HepG2 (cell line): ENCODE results near the gene TAF4B. TPM values are rescaled to one million over a fixed set of nuclear protein-coding genes. Genes with fewer than 3 reads are reported as not detected.

Experiments used
- ATAC-seq: fragments of 200-7000 bp; cut with Tn5 transposase; 3 replicates; pipeline ENCODE4 v1.9.1; 2020; ENCODE audit warnings: mild to moderate bottlenecking, moderate library complexity
- BruUV-seq: library from RNA; stranded (reverse); fragments of 400-500 nt; replicated peaks from 2 replicates; lab custom pipeline; 2021; lab: Mats Ljungman, UMichigan
- CTCF ChIA-PET: fragments of 300-600 bp; formaldehyde crosslinking; extraction: SDS; loops from one replicate; lab custom pipeline; 2021; ENCODE audit warnings: low total read pairs, inconsistent platforms, low intra/inter-chr PET ratio; lab: Yijun Ruan, JAX
- POLR2A ChIA-PET: fragments of 350-600 bp; sonication (Branson Sonifier 250); formaldehyde crosslinking; loops from one replicate; lab custom pipeline; 2020; ENCODE audit warnings: antibody characterized with exemption, inconsistent platforms; lab: Yijun Ruan, JAX
- DNase-seq: peaks from one replicate; pipeline ENCODE4 v3.0.0-alpha.2; 2015; ENCODE audit warnings: low spot score
- FAIRE-seq: peaks from 3 replicates; lab custom pipeline; 2011; peaks lifted over from hg19 to GRCh38; lab: Jason Lieb, UNC
- H2AFZ ChIP-seq: one replicate; pipeline ENCODE4 v1.6.1; 2011; ENCODE audit warnings: low read length, inconsistent platforms
- H3K27ac ChIP-seq: fragments of 300-600 bp; 3 replicates; pipeline ENCODE4 v1.8.0; 2011; ENCODE audit warnings: mixed run types, mild to moderate bottlenecking, mixed read lengths, low read length, inconsistent platforms; ENCODE audit not compliant: insufficient read depth; ENCODE audit errors: extremely low read length
- H3K27me3 ChIP-seq, 2 experiments: fragments of 200-600 bp in 1 of 2; 2 replicates in 1 of 2; 3 replicates in 1 of 2; pipeline versions ENCODE4 v1.6.0 to v1.8.0; 2011; ENCODE audit warnings: low read length in 2 of 2, mild to moderate bottlenecking in 2 of 2, moderate library complexity in 2 of 2, inconsistent platforms in 1 of 2; ENCODE audit not compliant: insufficient read depth in 2 of 2, control insufficient read depth in 1 of 2
- H3K36me3 ChIP-seq, 2 experiments: fragments of 200-600 bp in 1 of 2; replicated peaks in 1 of 2; 2 replicates in 1 of 2; 3 replicates in 1 of 2; pipeline versions ENCODE4 v1.5.1 to v1.8.0; 2011; ENCODE audit warnings: low read length in 2 of 2, inconsistent platforms in 1 of 2; ENCODE audit not compliant: insufficient read depth in 2 of 2, control insufficient read depth in 1 of 2
- H3K4me1 ChIP-seq: 2 replicates; pipeline ENCODE4 v1.5.1; 2012; ENCODE audit warnings: low read length, inconsistent platforms; ENCODE audit not compliant: insufficient read depth
- H3K4me2 ChIP-seq: 2 replicates; pipeline ENCODE4 v1.6.0; 2011; ENCODE audit warnings: low read depth, low read length, inconsistent platforms
- H3K4me3 ChIP-seq, 3 experiments: fragments of 200-600 bp in 1 of 3; sonication (generic), shearing (Covaris generic) in 1 of 3; replicated peaks in 1 of 3; 2 replicates each; pipeline ENCODE4 v1.5.1; 2011 to 2016; ENCODE audit warnings: low read length in 3 of 3, inconsistent platforms in 2 of 3, low read depth in 2 of 3, mild to moderate bottlenecking in 2 of 3, control low read depth in 1 of 3, mixed read lengths in 1 of 3; ENCODE audit not compliant: insufficient read depth in 1 of 3
- H3K79me2 ChIP-seq: one replicate; pipeline ENCODE4 v1.6.1; 2011; ENCODE audit warnings: low read length, inconsistent platforms; ENCODE audit not compliant: insufficient read depth
- H3K9ac ChIP-seq: 2 replicates; pipeline ENCODE4 v1.6.0; 2011; ENCODE audit warnings: mild to moderate bottlenecking, low read depth, low read length, inconsistent platforms; ENCODE audit not compliant: insufficient read depth
- H3K9me3 ChIP-seq: 2 replicates; pipeline ENCODE4 v1.5.1; 2012; ENCODE audit warnings: mild to moderate bottlenecking, low read length
- H4K20me1 ChIP-seq: 2 replicates; pipeline ENCODE4 v1.6.0; 2011; ENCODE audit warnings: inconsistent platforms, mild to moderate bottlenecking, low read length, moderate library complexity; ENCODE audit not compliant: insufficient read depth
- HOXA9 ChIP-seq: sonication (generic); formaldehyde crosslinking; IDR thresholded peaks from 2 replicates; pipeline ENCODE4 v1.8.1; 2022; ENCODE audit warnings: missing genetic modification reagents, mild to moderate bottlenecking, moderate library complexity, borderline replicate concordance
- KDM3A ChIP-seq: IDR thresholded peaks from 2 replicates; pipeline ENCODE4 v1.6.1; 2018; ENCODE audit warnings: low read depth, missing compliant biosample characterization
- ZNF510 ChIP-seq: sonication (generic); formaldehyde crosslinking; IDR thresholded peaks from 2 replicates; pipeline ENCODE4 v1.4.0; 2020; ENCODE audit warnings: low read depth, mild to moderate bottlenecking, missing genetic modification reagents
- WGBS: methylation state at CpG from one replicate; pipeline ENCODE4 v1.1.6; 2017; ENCODE audit warnings: low lambda C conversion rate; 5-methylcytosine and 5-hydroxymethylcytosine counted together
- in situ Hi-C: cut with HindIII; loops from 2 replicates; pipeline ENCODE4 v1.10.0; 2017; ENCODE audit warnings: low pct_unique_long_range_greater_than_20kb; ENCODE audit not compliant: extremely low pct_ligation_motif_present
- intact Hi-C: fragments of 100-400 bp; cut with micrococcal nuclease; formaldehyde crosslinking; loops from one replicate; pipeline ENCODE4 v1.10.0; 2022; ENCODE audit not compliant: unreplicated experiment
- polyA plus RNA-seq, 8 experiments: library from polyadenylated mRNA; depleted of rRNA in 3 of 8; stranded (reverse) in 7 of 8; unstranded in 1 of 8; fragments of >200 nt; fragmentation: Illumina TruSeq in 4 of 8; extraction: Trizol in 4 of 8; gene quantifications; 2 replicates each; pipeline versions ENCODE4 v1.2.1 to v1.2.3, GENCODE V29; 2011 to 2016; ENCODE audit warnings: low read depth in 4 of 8, missing spikeins in 1 of 8, mixed read lengths in 1 of 8; ENCODE audit not compliant: insufficient read depth in 1 of 8
- total RNA-seq, 5 experiments: library from RNA; depleted of rRNA; stranded (reverse); fragments of >200 nt; fragmentation: Illumina TruSeq; extraction: Trizol; gene quantifications; 2 replicates each; pipeline ENCODE4 v1.2.3, GENCODE V29; 2016; ENCODE audit warnings: low read depth in 1 of 5
- TF ChIP-seq, protein P1 (sequence below): sonication (generic); formaldehyde crosslinking; IDR thresholded peaks from 2 replicates; pipeline ENCODE4; 2020; ENCODE audit warnings: missing genetic modification reagents, mild to moderate bottlenecking, borderline replicate concordance
- TF ChIP-seq, protein P2 (sequence below): IDR thresholded peaks from 2 replicates; pipeline ENCODE4 v1.6.1; 2012; ENCODE audit warnings: inconsistent platforms
- TF ChIP-seq, protein P3 (sequence below): sonication (generic); formaldehyde crosslinking; conservative IDR thresholded peaks from 2 replicates; pipeline ENCODE4 v1.4.0; 2020; ENCODE audit warnings: mild to moderate bottlenecking, missing genetic modification reagents, moderate library complexity

TAF4B gene
- total and polyA plus RNA-seq, 2 of the 13 experiments (the other 11 are each of a cell fraction or from before 2014, with no cell fraction given): 2.2 to 3.8 TPM

DNA sequence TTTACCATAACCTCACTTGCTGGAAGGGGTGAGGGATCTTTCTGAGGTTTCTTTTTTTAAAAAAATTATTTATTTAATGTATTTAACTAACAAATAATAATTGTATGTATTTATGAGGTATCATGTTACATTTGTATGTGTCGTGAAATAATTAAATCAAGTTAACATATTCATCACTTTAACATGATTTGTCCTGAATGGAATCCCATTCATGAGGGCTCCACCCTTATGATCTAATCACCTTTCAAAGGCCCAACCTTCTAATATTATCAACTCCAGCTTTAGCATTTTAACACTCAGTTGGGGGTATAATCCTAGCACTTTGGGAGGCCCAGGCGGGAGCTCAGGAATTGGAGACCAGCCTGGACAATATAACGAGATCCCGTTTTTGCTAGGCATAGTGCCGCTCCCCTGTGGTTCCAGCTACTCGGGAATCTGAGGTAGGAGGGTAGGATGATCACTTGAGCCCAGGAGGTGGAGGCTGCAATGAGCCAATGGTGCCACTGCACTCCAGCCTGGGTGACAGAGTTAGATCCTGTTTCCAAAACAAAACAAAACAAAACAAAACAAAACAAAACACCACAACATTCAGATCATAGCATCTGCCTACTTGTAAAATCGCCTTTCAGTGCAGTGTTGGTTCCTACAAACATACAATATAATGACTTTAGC is 1.1 kb upstream of the TAF4B start:
- Histone ChIP-seq H3K4me2 (peak overlapping the region; percentile 73), H3K4me1 (peaks cover 22% of the 10 kb centered on the region), H3K36me3 (no peaks in the 10 kb centered on the region), H3K79me2 (peaks cover 2% of the 10 kb centered on the region), H4K20me1 (no peaks in the 10 kb centered on the region; the same call in 1 of the 2 replicates), H3K4me3 (no peak overlapping the region), H2AFZ (no peak overlapping the region), H3K9me3 (no peaks in the 10 kb centered on the region), H3K9ac (no peak overlapping the region), H3K27me3 (peaks cover 0 to 8% of the 10 kb centered on the region in 2 experiments; a peak in 2 of 5 replicates), H3K27ac (no peak overlapping the region)
- no peak for FAIRE-seq
- 22% methylated on average over 7 of the region's 7 CpGs for WGBS
- intact Hi-C loops: no loop called here
- ATAC-seq: no peak
- no TSS peak for BruUV-seq
- CTCF ChIA-PET: no interaction called here
- TF ChIP-seq, protein P1, sequence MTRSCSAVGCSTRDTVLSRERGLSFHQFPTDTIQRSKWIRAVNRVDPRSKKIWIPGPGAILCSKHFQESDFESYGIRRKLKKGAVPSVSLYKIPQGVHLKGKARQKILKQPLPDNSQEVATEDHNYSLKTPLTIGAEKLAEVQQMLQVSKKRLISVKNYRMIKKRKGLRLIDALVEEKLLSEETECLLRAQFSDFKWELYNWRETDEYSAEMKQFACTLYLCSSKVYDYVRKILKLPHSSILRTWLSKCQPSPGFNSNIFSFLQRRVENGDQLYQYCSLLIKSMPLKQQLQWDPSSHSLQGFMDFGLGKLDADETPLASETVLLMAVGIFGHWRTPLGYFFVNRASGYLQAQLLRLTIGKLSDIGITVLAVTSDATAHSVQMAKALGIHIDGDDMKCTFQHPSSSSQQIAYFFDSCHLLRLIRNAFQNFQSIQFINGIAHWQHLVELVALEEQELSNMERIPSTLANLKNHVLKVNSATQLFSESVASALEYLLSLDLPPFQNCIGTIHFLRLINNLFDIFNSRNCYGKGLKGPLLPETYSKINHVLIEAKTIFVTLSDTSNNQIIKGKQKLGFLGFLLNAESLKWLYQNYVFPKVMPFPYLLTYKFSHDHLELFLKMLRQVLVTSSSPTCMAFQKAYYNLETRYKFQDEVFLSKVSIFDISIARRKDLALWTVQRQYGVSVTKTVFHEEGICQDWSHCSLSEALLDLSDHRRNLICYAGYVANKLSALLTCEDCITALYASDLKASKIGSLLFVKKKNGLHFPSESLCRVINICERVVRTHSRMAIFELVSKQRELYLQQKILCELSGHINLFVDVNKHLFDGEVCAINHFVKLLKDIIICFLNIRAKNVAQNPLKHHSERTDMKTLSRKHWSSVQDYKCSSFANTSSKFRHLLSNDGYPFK (CRISPR knock-in tag): no peak
- TF ChIP-seq ZNF510 (CRISPR knock-in tag): no peak
- TF ChIP-seq, protein P2, sequence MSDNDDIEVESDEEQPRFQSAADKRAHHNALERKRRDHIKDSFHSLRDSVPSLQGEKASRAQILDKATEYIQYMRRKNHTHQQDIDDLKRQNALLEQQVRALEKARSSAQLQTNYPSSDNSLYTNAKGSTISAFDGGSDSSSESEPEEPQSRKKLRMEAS: no peak
- TF ChIP-seq, protein P3, sequence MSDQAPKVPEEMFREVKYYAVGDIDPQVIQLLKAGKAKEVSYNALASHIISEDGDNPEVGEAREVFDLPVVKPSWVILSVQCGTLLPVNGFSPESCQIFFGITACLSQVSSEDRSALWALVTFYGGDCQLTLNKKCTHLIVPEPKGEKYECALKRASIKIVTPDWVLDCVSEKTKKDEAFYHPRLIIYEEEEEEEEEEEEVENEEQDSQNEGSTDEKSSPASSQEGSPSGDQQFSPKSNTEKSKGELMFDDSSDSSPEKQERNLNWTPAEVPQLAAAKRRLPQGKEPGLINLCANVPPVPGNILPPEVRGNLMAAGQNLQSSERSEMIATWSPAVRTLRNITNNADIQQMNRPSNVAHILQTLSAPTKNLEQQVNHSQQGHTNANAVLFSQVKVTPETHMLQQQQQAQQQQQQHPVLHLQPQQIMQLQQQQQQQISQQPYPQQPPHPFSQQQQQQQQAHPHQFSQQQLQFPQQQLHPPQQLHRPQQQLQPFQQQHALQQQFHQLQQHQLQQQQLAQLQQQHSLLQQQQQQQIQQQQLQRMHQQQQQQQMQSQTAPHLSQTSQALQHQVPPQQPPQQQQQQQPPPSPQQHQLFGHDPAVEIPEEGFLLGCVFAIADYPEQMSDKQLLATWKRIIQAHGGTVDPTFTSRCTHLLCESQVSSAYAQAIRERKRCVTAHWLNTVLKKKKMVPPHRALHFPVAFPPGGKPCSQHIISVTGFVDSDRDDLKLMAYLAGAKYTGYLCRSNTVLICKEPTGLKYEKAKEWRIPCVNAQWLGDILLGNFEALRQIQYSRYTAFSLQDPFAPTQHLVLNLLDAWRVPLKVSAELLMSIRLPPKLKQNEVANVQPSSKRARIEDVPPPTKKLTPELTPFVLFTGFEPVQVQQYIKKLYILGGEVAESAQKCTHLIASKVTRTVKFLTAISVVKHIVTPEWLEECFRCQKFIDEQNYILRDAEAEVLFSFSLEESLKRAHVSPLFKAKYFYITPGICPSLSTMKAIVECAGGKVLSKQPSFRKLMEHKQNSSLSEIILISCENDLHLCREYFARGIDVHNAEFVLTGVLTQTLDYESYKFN (CRISPR knock-in tag): no peak
- TF ChIP-seq HOXA9 (CRISPR knock-in tag): no peak
- TF ChIP-seq KDM3A (CRISPR knock-in tag): no peak
- in situ Hi-C loops: no loop called here
- POLR2A ChIA-PET: interaction anchor here (0.6 kb wide), 1 partner anchor 37 kb away, joined by 3 read pairs; no protein-coding TSS in a partner anchor
- DNase-seq: no peak
